Measurements from ENCODE around the gene CHST12.

GRCh38 chr7:2431260-2431867, 28.0 kb downstream of the CHST12 start:
- peak; percentile 50 for TF ChIP-seq CTCF (IDR thresholded peaks at IDR 0.05)
- no peak for TF ChIP-seq EZH2 (IDR thresholded peaks at IDR 0.05; ENCODE audit: borderline replicate concordance, insufficient read depth, low read depth, low read length, poor library complexity, severe bottlenecking)
